GM12872 (cell line): ENCODE results near the gene TSPAN32.

ENCODE experiments used
- CTCF ChIP-seq: IDR thresholded peaks from 3 replicates; pipeline ENCODE4 v1.5.1; 2011; ENCODE audit warnings: low read depth, mild to moderate bottlenecking, low read length, moderate library complexity; ENCODE audit not compliant: insufficient read depth

The TSPAN32 gene

DNA sequence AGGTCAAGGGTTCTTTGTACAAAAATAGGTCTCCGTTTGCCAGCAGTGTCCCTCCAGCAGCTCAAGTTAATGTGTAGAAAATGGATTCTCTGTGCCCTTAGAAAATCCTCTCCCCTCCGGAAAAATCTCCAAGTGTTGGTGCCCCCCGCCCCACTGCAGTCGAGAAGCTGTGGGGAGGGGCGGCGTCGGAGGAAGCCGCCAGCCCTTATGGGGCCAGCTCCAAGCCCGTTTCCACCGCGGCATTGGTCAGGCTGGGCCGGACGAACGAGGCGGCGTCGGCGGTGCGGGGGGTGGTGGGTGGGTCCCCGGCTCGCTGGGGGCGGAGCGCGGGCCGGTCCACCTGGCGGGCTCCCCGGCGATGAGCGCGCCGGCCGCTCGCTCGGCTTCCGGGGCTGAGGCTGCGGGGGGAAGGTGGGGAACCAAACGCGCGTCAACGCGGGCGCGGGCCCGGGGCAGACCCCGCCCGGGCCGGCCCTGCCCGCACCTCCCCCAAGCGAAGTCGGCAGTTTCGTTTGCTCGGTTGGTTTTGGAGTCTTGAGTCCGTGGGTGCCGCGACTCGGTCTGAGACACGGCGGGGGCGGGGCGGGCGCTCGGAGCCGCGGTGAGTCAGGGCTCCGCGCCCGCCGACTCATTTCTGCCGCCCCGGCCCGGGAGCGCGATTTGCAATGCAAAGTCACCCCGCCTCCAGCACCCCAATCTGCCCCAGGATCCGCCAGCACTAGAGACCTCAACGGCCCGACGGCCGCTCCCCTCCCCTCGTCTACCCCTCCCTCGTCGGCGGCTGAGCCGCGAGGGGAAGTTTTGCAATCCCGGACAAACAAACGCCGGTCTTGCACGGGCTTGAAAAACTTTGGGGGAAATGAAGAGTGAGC, 32.8 kb upstream of the TSPAN32 start:
- TF ChIP-seq CTCF, result no peak

GRCh38 chr11:2269601-2270321, 32.1 kb upstream of the TSPAN32 start:
- 0 out of 3 replicates have a peak, but pooled peaks have one; percentile 6 for TF ChIP-seq CTCF

DNA sequence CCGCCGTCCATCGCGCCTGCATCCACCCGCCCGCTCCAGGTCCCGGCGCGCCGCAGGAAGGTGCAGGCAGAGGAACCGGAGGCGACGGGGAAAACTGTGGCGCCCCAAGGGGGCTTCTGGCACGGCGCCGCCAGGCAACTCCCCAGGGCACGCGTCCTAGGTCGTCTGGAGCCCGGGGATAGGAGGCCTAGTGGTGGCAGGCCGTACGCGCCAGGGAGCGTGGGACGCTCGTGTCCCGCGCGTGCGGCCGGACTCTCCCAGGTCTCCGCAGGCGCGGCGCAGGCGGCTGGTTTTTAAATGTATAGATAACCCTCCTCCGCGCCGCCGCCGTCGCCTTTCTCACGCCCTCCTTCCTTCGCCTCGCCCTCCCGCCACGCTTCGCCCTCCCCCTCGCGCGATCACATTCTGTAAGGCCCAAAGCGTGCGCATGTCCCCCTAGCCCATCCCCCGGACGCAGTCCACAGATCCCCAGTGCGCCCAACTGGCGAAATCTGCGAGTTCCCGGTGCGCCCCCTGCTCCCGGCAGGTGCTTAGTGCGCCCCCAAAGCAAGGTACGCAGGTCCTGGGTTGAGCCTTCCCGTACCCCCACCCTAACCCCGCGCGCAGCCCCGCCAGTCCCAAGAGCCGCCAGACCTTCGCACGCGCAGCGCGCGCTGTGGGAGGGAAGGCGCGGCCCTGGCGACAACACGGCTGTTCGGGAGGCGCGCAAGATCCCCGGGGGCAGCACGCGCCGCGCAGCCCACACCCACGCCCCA, 31.3 kb upstream of the TSPAN32 start, which contains the start of gene ASCL2:
Gene ASCL2 (minus strand): TSS at position 267 of the 755 bp plus-strand sequence. CDS start 256 bp downstream, at position 11.
- TF ChIP-seq CTCF, result no peak

GRCh38 chr11:2271077-2271326, 30.8 kb upstream of the TSPAN32 start:
- no peak for TF ChIP-seq CTCF

DNA sequence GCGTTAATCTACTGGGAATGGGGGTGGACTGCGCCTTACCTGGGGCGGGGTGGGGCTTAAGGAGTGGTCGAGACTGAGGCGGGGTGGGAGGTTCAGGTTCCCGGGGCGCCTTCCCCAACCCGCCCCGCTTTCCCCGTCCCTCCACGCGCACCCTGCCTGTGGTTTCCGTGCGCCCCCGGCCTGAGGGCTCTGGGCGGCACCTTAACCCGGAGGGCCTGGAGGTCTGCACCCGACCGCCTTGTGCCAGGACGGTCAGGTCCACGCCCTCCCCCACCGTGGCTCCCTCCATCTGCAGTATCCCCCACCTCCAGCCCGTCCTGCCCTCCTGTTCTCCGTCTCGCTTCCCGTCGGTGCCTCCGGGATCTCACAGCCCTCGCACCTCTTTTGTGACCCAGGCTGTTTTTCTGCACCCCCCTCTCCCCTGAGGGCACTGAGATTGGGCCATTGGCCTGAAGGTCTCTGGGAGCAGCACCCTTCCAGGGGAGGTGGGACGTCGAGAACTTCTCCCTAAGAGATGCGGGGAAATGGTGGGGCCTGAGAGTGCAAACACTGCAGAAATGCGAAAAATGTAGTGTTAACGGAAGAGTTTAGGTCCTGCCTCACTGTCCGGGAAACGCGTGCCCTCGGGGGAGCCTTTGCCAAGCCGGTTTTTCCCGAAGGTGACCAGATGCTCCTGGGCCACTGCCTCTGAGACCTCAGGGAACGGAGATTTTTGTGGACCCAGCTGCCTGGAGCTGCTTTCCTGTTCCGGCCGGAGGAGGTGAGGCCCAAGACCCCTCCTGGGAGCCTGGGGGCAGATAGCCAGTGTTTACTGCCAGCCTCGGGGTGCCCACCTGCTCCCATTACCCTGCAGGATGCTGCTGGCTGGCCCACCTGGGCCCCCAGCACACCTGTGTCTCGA, 30.2 kb upstream of the TSPAN32 start:
- no peak for TF ChIP-seq CTCF

DNA sequence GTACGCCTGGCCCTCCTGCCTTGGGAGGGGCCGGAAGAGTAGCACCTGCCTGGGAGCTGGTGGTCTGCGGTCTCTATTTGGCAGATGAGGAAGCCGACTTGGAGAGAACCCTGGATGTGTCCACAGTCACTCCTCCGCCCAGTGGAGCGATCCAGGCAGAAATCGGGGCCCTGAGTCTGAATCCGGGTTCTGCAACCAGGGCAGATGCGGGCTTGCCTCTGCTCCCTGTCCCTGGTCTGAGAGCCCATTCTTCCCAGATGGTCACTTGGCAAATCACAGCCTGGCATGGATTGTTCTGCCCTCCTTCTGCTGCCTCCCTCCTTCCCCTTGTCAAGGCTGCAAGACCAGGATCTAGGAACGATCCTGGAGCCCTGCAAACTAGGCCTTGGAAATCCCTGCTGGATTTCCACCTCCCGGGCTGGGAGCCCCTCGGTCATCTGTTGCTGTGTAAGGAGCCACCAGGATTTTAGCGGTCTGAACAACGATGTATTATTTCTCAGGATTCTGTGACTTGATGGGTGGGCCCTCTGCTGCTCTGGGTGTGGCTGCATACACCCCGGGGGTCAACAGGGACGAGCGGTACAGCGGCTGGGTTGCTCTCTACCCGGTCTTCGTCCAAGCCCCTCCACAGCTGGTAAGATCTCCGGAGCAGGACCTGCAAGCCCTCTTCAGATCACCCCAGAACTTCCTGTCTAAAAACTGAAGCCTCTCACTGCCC, 29.4 kb upstream of the TSPAN32 start:
- TF ChIP-seq CTCF, result no peak
